A549 (cell line): ENCODE data around the gene PLS3.

Experiments
- CHD2 ChIP-seq: fragments of 150-350 bp; IDR thresholded peaks from 2 replicates; pipeline ENCODE4 v1.6.1; 2014; ENCODE audit warnings: low read length; ENCODE audit not compliant: partially characterized antibody
- CTCF ChIP-seq: fragments of >200 bp; sonication (Bioruptor Twin); formaldehyde crosslinking; IDR thresholded peaks from 3 replicates; pipeline ENCODE4 v1.5.1; 2016
- ESRRA ChIP-seq: fragments of 150-350 bp; IDR thresholded peaks from 2 replicates; pipeline ENCODE4 v1.6.1; 2014; ENCODE audit warnings: mild to moderate bottlenecking, low read length, borderline replicate concordance
- JUNB ChIP-seq: fragments of >200 bp; sonication (Bioruptor Twin); formaldehyde crosslinking; IDR thresholded peaks from 2 replicates; pipeline ENCODE4 v1.6.1; 2016
- KDM1A ChIP-seq: fragments of 200-600 bp; sonication (generic); IDR thresholded peaks from 2 replicates; pipeline ENCODE4 v1.6.1; 2016; ENCODE audit warnings: low read depth, mild to moderate bottlenecking
- MAX ChIP-seq: IDR thresholded peaks from 2 replicates; pipeline ENCODE4 v1.6.1; 2012
- MAZ ChIP-seq: fragments of 150-350 bp; IDR thresholded peaks from 2 replicates; pipeline ENCODE4 v1.6.1; 2014; ENCODE audit warnings: antibody characterized with exemption, low read depth, low read length, borderline replicate concordance
- POLR2A ChIP-seq: IDR thresholded peaks from 2 replicates; pipeline ENCODE4 v1.6.1; 2012; ENCODE audit warnings: mild to moderate bottlenecking, low read length
- SMC3 ChIP-seq: fragments of >200 bp; sonication (Bioruptor Twin); formaldehyde crosslinking; IDR thresholded peaks from 3 replicates; pipeline ENCODE4 v1.6.1; 2018; ENCODE audit warnings: inconsistent platforms
- ZSCAN20 ChIP-seq: fragments of 250-450 bp; sonication (Bioruptor Pico); IDR thresholded peaks from 2 replicates; pipeline ENCODE4 v1.8.0; 2022; ENCODE audit warnings: mild to moderate bottlenecking, moderate library complexity

- TF ChIP-seq CTCF, result no peak
- no peak for TF ChIP-seq CHD2
- TF ChIP-seq MAX, result no peak
- no peak for TF ChIP-seq POLR2A
- TF ChIP-seq MAZ, result no peak
- TF ChIP-seq KDM1A, result no peak
- TF ChIP-seq SMC3, result no peak
- no peak for TF ChIP-seq ESRRA
- no peak for TF ChIP-seq ZSCAN20
- TF ChIP-seq JUNB, result no peak
These were observed 25.6 kb upstream of the PLS3 start for GRCh38 chrX:115535421-115535820.
